Iris pigment epithelial cell (primary cell): ENCODE results near the gene ABHD6.
"Not testable (repeated sequence)": the region's sequence is repeated elsewhere in the genome, so short reads cannot be mapped to it uniquely, and the experiment has no call there.

ENCODE experiments used
- DNase-seq: peaks from one replicate; pipeline ENCODE4 v3.0.0-alpha.2; 2011; ENCODE audit warnings: low read depth

The ABHD6 gene

DNA sequence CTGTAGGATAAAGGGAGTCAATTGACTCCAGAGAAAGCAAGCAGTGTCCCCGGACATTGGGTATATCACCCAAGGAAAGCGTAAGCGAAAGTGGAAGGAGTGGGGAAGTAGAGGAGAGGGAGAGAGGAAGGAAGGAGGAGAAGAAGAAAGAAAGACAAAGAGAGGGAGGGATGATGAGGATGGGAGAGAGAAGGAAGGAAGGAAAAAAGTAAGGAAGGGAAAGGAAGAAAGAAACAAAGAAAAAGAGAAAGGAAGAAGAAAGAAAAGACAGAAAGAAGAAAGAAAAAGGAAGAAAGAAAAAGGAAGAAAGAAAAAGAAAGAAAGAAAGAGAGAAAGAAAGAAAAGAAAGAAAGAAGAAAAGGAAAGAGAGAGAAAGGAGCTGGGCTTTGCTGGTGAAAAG, 27.7 kb upstream of the ABHD6 start:
- no peak for DNase-seq

GRCh38 chr3:58210761-58211460, 26.7 kb upstream of the ABHD6 start, which contains the start of gene DNASE1L3:
Gene DNASE1L3, minus strand, starts transcription at chr3:58210972. Its CDS starts 66 bp downstream, at chr3:58210906.
- DNase-seq: no peak

DNA sequence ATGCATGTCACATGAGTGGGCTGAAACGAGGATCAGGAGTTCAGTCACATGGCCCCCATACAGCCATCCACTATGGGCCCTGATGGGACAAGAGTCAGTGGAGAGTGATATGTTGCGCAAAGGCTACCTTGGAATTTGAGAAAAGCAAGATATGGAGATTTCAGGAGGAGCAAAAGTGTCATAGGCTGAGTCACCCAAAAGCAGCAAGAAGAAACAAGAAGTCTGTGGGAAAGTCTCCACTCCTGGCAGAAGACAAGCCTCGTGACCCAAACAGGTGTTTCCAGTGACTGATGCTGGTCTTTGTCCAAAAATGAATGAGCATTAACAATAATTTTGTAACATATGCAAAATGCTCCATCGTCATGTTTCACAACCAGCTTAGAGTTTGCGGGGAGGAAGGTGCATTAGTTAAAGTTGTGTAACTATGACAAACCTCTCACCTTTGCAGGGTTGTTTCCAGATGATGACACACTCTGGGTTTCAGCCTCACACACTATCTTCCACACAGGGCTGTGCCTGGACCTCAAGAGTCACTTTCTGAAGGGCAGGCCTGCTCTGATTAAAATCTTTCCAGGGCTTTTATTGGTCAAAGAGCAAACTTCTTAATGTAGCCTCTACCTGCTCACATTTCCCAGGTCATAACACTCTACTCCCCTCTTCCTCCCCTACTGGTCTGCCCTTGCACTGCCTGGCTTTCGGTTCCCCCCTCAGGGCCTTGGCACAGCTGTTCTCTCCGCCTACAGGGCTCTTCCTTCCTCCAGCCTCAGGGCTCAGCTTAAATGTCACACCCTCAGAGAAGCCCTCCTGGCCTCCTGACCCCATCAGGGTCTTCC, 22.9 kb upstream of the ABHD6 start:
- peak; percentile 35 for DNase-seq

- no peak for DNase-seq
Measured at GRCh38 chr3:58215317-58216025, 22.1 kb upstream of the ABHD6 start.

DNA sequence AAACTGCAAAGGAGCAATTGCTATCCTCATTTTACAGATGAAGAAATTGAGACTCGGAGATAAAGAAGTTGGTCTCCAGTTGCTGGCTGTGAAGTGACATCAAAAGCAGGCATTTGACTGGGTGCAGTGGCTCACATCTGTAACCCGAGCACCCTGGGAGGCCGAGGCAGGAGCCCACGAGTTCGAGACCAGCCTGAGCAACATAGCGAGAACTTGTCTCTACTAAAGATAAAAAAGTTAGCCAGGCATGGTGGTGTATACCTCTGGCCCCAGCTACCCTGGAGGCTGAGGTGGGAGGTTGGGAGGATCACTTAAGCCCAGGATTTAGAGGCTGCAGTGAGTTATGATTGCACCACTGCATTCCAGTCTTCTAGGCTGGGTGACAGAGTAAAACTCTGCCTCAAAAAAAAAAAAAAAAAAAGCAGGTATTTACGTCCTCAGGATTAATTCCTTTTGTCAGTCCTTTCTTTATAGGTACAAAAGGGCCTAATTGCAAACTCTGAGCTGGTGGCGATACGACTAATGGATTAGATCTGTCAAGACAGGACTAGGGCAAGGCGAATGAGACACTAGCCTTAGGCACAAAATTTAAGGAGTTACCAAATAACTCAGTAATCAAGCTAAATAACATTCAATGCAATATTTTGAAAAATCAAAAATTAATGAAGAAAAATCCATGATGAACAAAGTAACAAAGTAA, 20.9 kb upstream of the ABHD6 start:
- no peak for DNase-seq

DNA sequence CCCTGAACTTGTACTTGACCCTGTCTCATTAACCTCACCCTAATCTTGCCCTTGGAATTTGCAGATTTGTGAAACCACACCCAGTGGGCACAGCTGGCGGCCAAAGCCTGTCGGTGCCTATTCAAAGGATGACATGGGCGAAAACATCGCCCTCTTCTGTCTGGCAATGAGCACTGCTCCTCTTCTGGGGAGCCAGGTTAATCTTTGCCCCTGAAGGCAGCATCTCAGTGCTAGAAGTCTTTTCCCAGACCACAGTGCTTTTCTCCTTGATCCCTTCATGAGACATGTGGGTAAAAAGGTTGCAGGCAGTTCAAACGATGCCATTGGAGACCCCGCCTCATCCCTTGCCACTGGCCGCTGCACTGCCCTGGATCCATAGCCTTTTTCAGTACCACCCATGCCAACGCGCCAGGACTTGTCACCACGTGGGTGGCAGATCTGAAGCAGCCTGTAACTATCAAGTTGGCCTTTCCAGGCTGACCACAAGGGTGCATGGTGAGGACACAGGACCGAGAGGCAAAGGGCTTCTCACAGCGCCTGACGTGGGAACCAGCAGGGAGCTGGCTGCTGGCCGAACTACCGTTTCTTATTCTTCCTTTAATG, 20.3 kb upstream of the ABHD6 start:
- DNase-seq: peak; percentile 55

- no peak for DNase-seq
Measured at GRCh38 chr3:58218904-58219303, 18.7 kb upstream of the ABHD6 start.

DNA sequence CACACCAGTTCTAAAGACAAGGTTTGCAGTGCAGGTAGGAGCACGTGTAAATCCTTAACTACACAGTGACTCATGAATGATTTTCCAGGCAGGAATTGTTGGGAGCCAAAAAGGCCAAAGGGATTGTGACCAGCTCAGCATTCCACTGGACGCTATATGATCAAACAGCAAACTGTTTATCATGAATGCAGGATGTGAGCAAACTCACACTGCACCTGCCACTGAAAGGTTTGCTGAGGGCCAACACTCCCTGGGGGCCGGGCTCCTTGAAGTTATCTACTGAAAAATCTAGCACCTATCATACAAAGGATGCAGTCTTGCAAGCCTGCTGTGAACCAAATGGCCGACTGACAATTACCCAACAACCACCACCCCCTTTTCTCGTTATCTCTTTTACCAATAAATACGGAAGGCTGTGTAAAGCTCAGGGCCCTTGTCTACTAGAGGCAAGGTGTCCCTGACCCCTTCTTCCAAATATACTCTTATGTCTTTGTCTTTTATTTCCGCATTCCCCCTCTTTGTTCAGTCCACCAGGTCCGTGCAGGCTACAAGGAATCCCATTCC, 15.3 kb upstream of the ABHD6 start:
- no peak for DNase-seq

GRCh38 chr3:58223855-58224254, 13.7 kb upstream of the ABHD6 start:
- DNase-seq: no peak

DNA sequence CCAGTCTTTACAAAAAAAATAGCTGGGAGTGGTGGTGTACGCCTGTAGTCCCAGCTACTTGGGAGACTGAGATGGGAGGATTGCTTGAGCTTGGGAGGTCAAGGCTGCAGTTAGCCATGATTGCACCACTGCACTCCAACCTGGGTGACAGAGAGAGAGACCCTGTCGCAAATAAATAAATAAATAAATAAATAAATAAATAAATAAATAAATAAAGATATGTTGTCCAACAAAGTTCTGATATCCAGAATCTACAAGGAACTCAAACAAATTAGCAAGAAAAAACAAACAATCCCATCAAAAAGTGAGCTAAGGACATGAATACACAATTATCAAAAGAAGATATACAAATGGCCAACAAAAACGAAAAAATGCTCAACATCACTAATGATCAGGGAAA, 9.7 kb upstream of the ABHD6 start:
- DNase-seq: not testable (repeated sequence)

- DNase-seq: no peak
Measured at GRCh38 chr3:58230876-58231552, 6.6 kb upstream of the ABHD6 start.

DNA sequence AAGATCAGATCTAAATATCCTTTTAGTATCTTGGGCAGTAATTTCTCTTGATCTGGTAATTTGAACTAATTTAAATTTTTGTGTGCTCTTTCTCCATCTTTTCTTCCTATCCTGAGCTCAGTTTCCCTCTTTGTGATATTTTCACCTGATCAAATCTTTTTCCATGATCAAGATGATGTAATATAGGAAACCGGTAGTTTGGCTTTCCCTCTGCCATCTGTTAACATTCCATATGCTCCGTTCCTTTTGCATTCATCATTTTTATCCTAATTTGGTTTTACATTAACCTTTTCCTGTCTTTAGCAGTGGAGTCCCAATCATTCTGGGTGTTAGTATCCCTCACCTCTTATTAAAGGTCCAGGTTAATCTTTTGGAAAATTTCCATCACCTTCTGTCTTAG, 5.9 kb upstream of the ABHD6 start:
- DNase-seq: no peak

GRCh38 chr3:58234516-58234931, 3.1 kb upstream of the ABHD6 start:
- DNase-seq: peak; percentile 52

DNA sequence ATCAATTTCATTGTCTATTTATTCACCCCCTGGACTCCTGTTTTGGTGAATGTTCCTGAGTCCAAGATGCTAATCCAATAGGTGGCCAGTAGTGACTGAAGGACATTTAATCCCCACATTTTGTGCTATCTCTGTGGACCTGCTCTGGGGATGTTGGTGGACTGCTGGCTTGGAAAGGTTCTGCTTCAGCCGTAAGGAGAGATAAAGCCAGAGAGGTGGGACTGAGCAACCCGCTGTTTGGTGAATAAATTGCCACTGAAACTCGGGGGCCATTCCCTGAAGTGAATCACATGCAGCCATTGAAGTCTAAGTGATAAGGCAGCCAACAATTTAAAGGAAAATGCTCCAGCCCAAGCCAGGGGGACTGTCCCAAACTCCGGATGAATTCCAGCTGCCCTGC, 1.6 kb upstream of the ABHD6 start:
- DNase-seq: no peak

GRCh38 chr3:58236527-58237237, 910 bp upstream of the ABHD6 start:
- no peak for DNase-seq

- peak; percentile 37 for DNase-seq
Measured at GRCh38 chr3:58237941-58238681, 519 bp downstream of the ABHD6 start.

- DNase-seq: no peak
Measured at GRCh38 chr3:58238830-58239229, 1.2 kb downstream of the ABHD6 start.

DNA sequence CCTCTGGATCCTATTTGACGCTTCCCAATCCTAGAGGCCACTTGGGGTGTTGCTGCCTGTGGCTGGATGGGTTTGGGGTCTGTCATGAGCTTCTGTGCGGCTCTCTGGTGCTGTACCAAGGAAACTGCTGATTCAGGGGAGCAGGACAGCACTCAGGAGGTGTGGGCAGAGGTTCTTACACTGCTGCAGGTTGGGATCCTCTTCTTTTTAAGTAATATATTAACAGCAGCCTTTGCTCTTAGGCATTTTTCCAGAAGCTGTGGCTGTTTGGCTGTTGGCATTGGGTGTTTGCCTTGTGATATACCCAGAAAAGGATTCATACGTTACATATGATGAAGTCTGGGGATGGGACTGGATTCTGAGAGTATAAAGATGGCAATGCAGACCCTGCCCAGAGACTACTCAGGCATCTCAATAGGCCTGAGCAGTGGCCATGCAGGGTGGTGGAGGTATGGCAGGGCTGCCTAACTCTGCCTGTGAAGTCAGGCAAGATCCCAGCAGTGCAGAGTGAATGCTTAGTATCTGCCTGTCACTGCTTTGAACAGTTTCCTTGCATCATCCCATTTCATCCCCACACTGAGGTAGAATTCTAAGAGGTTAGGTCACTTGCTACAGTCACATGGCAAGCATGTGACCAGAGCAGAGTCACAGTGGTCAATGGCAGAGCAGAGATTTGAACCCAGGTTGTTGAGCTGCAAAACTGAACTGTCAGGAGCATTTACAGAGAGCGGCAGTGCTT, 3.9 kb downstream of the ABHD6 start:
- no peak for DNase-seq

DNA sequence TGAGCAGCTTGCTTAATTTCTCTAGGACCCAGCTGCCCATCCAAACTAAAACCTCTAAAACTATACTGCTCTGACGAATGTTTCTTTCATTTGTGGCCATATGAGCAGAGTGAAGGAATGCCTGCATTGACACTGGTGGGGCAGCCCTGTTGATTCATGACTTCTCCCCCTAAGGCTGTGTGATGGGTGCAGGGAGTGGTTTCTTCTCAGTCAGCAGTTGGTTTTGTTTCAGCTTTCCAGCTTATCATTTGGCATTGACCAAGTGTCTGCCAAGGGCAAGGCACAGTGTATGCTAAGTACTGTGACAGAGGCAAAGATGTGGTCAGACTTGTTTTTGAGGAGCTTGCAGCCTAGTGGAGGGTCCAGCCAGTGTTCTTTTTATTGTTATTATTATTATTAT, 4.7 kb downstream of the ABHD6 start:
- no peak for DNase-seq
